ENCODE measurements around the gene HVCN1.

Gene HVCN1

GRCh38 chr12:110704750-110705149, 15.8 kb upstream of the HVCN1 start:
- Mint-ChIP-seq H3K27ac (peak overlapping the region; percentile 13), H3K4me1 (no peaks in the 10 kb centered on the region), H3K4me3 (no peak overlapping the region), H3K27me3 (ENCODE audit: low read depth, poor library complexity) (peaks cover 3% of the 10 kb centered on the region), H3K36me3 (ENCODE audit: low read depth) (peaks cover 7% of the 10 kb centered on the region), H3K9me3 (no peaks in the 10 kb centered on the region)
- TF ChIP-seq CTCF (IDR thresholded peaks at IDR 0.05), result no peak
- no peak for DNase-seq

- no peaks in the 10 kb centered on the region for H3K4me1 Mint-ChIP-seq
- H3K27ac Mint-ChIP-seq, result no peak overlapping the region
- no peaks in the 10 kb centered on the region for H3K9me3 Mint-ChIP-seq
- no peak for TF ChIP-seq CTCF (IDR thresholded peaks at IDR 0.05)
- peaks cover 3% of the 10 kb centered on the region for H3K27me3 Mint-ChIP-seq (ENCODE audit: low read depth, poor library complexity)
- H3K4me3 Mint-ChIP-seq, result no peak overlapping the region
- DNase-seq, result no peak
- H3K36me3 Mint-ChIP-seq (ENCODE audit: low read depth), result peaks cover 6% of the 10 kb centered on the region
Observed at GRCh38 chr12:110704231-110704630, 15.3 kb upstream of the HVCN1 start.

DNA sequence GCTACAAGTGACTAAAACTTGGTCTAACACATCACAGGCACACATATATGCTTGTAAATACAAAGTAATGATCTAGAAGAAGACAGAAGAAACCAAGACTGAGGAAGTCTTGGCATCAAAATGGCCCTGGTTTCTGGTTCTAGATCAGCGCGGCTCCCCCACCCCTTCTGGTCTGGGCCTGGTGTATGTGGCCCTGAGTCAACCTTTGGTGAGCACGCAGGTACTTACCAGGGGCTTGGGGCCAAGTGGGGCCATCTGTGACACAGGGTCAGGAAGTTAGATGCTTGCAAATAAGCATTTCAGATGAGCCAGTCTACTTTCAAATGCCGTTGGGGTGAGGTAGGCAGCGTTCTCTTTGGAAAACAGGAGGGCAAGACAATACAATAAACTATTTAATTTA, 13.2 kb upstream of the HVCN1 start:
- Mint-ChIP-seq H3K4me1 (peaks cover 5% of the 10 kb centered on the region), H3K9me3 (no peaks in the 10 kb centered on the region), H3K36me3 (ENCODE audit: low read depth) (no peaks in the 10 kb centered on the region), H3K4me3 (no peak overlapping the region), H3K27ac (no peak overlapping the region), H3K27me3 (ENCODE audit: low read depth, poor library complexity) (peaks cover 3% of the 10 kb centered on the region)
- no peak for TF ChIP-seq CTCF (IDR thresholded peaks at IDR 0.05)
- DNase-seq, result no peak

DNA sequence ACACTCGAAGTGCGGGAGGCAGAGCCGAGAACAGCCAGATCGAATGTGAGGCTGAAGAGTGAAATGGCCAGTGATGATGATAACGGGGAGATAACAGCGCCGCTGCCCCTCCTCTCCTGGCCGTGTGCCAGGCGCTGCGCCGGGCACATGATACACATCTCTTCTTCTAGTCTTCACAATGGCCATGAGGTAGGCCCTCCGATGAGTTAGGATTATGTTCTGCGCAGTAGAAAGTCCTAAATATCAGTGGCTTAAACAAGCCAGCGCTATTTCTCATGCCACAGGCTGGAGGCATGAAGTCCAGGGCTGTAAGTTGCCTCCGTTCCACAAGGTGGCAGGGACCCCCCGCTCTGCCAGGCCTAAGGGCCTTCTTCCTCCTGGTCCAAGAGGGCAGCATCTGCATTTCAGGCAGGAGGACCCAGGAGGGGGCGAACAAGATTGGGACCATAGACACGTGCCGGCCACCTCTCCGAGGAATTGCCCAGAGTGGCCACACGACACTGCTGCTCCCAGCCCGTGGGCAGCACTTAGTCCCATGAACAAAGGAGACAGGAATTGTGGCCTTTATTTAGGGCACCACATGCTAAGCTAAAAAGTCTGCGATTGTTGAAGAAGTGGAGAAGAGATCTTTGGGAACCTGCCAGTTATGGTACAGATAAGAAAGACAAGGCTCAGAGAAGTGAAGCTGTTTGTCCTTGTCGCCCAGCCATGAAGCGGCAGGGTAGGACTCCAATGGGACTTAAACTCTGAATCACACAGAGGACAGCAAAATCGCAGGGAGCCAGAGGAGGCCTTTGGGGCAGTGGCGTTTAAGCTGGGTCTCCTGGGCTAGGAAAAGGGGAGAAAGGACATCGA, 10.9 kb upstream of the HVCN1 start:
- H3K4me3 Mint-ChIP-seq, result no peak overlapping the region
- H3K4me1 Mint-ChIP-seq, result peaks cover 5% of the 10 kb centered on the region
- no peaks in the 10 kb centered on the region for H3K9me3 Mint-ChIP-seq
- no peak for DNase-seq
- H3K27ac Mint-ChIP-seq, result peak overlapping the region; percentile 94
- H3K27me3 Mint-ChIP-seq (ENCODE audit: low read depth, poor library complexity), result no peaks in the 10 kb centered on the region
- TF ChIP-seq CTCF (IDR thresholded peaks at IDR 0.05), result no peak
- no peaks in the 10 kb centered on the region for H3K36me3 Mint-ChIP-seq (ENCODE audit: low read depth)

- no peak overlapping the region for H3K27ac Mint-ChIP-seq
Observed at GRCh38 chr12:110698171-110698902, 9.4 kb upstream of the HVCN1 start.

More at GRCh38 chr12:110698171-110698902, 9.4 kb upstream of the HVCN1 start:
- Mint-ChIP-seq H3K4me1 (peaks cover 11% of the 10 kb centered on the region), H3K4me3 (no peak overlapping the region), H3K27me3 (ENCODE audit: low read depth, poor library complexity) (no peaks in the 10 kb centered on the region), H3K9me3 (no peaks in the 10 kb centered on the region), H3K36me3 (ENCODE audit: low read depth) (no peaks in the 10 kb centered on the region)
- DNase-seq, result peak; percentile 62
- TF ChIP-seq CTCF (IDR thresholded peaks at IDR 0.05), result peak; percentile 59
